ENCODE data around the gene TMEM150B.

Gene TMEM150B

GRCh38 chr19:55322204-55322885 is 2.8 kb downstream of the TMEM150B start:
- no peaks in the 10 kb centered on the region for H3K4me1 ChIP-seq (ENCODE audit: control insufficient read depth, low read depth, low read length)
- H3K27ac ChIP-seq (ENCODE audit: low read length), result no peak overlapping the region
- H3K4me3 ChIP-seq (ENCODE audit: low read length), result no peak overlapping the region
- no peaks in the 10 kb centered on the region for H3K9me3 ChIP-seq (ENCODE audit: control insufficient read depth, low read depth, low read length)
- no peak overlapping the region for H3K9ac ChIP-seq (ENCODE audit: low read length)
- H3K36me3 ChIP-seq (ENCODE audit: control insufficient read depth, low read depth, low read length), result no peaks in the 10 kb centered on the region
- no peaks in the 10 kb centered on the region for H3K27me3 ChIP-seq (ENCODE audit: control insufficient read depth, insufficient read depth, low read length)

- H3K27me3 ChIP-seq (ENCODE audit: control insufficient read depth, insufficient read depth, low read length), result no peaks in the 10 kb centered on the region
- no peak overlapping the region for H3K27ac ChIP-seq (ENCODE audit: low read length)
- no peak overlapping the region for H3K4me3 ChIP-seq (ENCODE audit: low read length)
- no peak overlapping the region for H3K9ac ChIP-seq (ENCODE audit: low read length)
- H3K36me3 ChIP-seq (ENCODE audit: control insufficient read depth, low read depth, low read length), result no peaks in the 10 kb centered on the region
- H3K4me1 ChIP-seq (ENCODE audit: control insufficient read depth, low read depth, low read length), result no peaks in the 10 kb centered on the region
- H3K9me3 ChIP-seq (ENCODE audit: control insufficient read depth, low read depth, low read length), result no peaks in the 10 kb centered on the region
Measured at GRCh38 chr19:55321466-55322137, 3.5 kb downstream of the TMEM150B start.

GRCh38 chr19:55320844-55321419 is 4.2 kb downstream of the TMEM150B start:
- no peak overlapping the region for H3K27ac ChIP-seq (ENCODE audit: low read length)
- no peak overlapping the region for H3K4me3 ChIP-seq (ENCODE audit: low read length)
- no peaks in the 10 kb centered on the region for H3K36me3 ChIP-seq (ENCODE audit: control insufficient read depth, low read depth, low read length)
- no peaks in the 10 kb centered on the region for H3K9me3 ChIP-seq (ENCODE audit: control insufficient read depth, low read depth, low read length)
- no peaks in the 10 kb centered on the region for H3K4me1 ChIP-seq (ENCODE audit: control insufficient read depth, low read depth, low read length)
- no peak overlapping the region for H3K9ac ChIP-seq (ENCODE audit: low read length)
- H3K27me3 ChIP-seq (ENCODE audit: control insufficient read depth, insufficient read depth, low read length), result no peaks in the 10 kb centered on the region

- Histone ChIP-seq H3K9ac (ENCODE audit: low read length) (peak overlapping the region; percentile 9), H3K27ac (ENCODE audit: low read length) (no peak overlapping the region), H3K4me1 (ENCODE audit: control insufficient read depth, low read depth, low read length) (no peaks in the 10 kb centered on the region), H3K36me3 (ENCODE audit: control insufficient read depth, low read depth, low read length) (no peaks in the 10 kb centered on the region), H3K4me3 (ENCODE audit: low read length) (peak overlapping the region; percentile 51), H3K27me3 (ENCODE audit: control insufficient read depth, insufficient read depth, low read length) (no peaks in the 10 kb centered on the region), H3K9me3 (ENCODE audit: control insufficient read depth, low read depth, low read length) (no peaks in the 10 kb centered on the region)
Measured at GRCh38 chr19:55319785-55320184, 5.4 kb downstream of the TMEM150B start.

- Histone ChIP-seq H3K27ac (ENCODE audit: low read length) (no peak overlapping the region), H3K4me3 (ENCODE audit: low read length) (no peak overlapping the region), H3K36me3 (ENCODE audit: control insufficient read depth, low read depth, low read length) (no peaks in the 10 kb centered on the region), H3K9me3 (ENCODE audit: control insufficient read depth, low read depth, low read length) (no peaks in the 10 kb centered on the region), H3K9ac (ENCODE audit: low read length) (no peak overlapping the region), H3K27me3 (ENCODE audit: control insufficient read depth, insufficient read depth, low read length) (no peaks in the 10 kb centered on the region), H3K4me1 (ENCODE audit: control insufficient read depth, low read depth, low read length) (no peaks in the 10 kb centered on the region)
Measured at GRCh38 chr19:55316646-55317045, 8.5 kb downstream of the TMEM150B start.

- Histone ChIP-seq H3K4me1 (ENCODE audit: control insufficient read depth, low read depth, low read length) (no peaks in the 10 kb centered on the region), H3K9me3 (ENCODE audit: control insufficient read depth, low read depth, low read length) (no peaks in the 10 kb centered on the region), H3K4me3 (ENCODE audit: low read length) (no peak overlapping the region), H3K27ac (ENCODE audit: low read length) (no peak overlapping the region), H3K27me3 (ENCODE audit: control insufficient read depth, insufficient read depth, low read length) (no peaks in the 10 kb centered on the region), H3K36me3 (ENCODE audit: control insufficient read depth, low read depth, low read length) (no peaks in the 10 kb centered on the region), H3K9ac (ENCODE audit: low read length) (no peak overlapping the region)
Measured at GRCh38 chr19:55315956-55316525, 9.1 kb downstream of the TMEM150B start.

GRCh38 chr19:55314396-55314795 is 10.7 kb downstream of the TMEM150B start:
- no peak overlapping the region for H3K27ac ChIP-seq (ENCODE audit: low read length)
- no peak overlapping the region for H3K9ac ChIP-seq (ENCODE audit: low read length)
- no peak overlapping the region for H3K4me3 ChIP-seq (ENCODE audit: low read length)
- H3K27me3 ChIP-seq (ENCODE audit: control insufficient read depth, insufficient read depth, low read length), result no peaks in the 10 kb centered on the region
- no peaks in the 10 kb centered on the region for H3K9me3 ChIP-seq (ENCODE audit: control insufficient read depth, low read depth, low read length)
- no peaks in the 10 kb centered on the region for H3K4me1 ChIP-seq (ENCODE audit: control insufficient read depth, low read depth, low read length)
- H3K36me3 ChIP-seq (ENCODE audit: control insufficient read depth, low read depth, low read length), result peaks cover 5% of the 10 kb centered on the region

GRCh38 chr19:55312621-55313512 is 12.3 kb downstream of the TMEM150B start:
- Histone ChIP-seq H3K27ac (ENCODE audit: low read length) (no peak overlapping the region), H3K9me3 (ENCODE audit: control insufficient read depth, low read depth, low read length) (no peaks in the 10 kb centered on the region), H3K36me3 (ENCODE audit: control insufficient read depth, low read depth, low read length) (peaks cover 13% of the 10 kb centered on the region), H3K4me3 (ENCODE audit: low read length) (no peak overlapping the region), H3K4me1 (ENCODE audit: control insufficient read depth, low read depth, low read length) (no peaks in the 10 kb centered on the region), H3K9ac (ENCODE audit: low read length) (no peak overlapping the region), H3K27me3 (ENCODE audit: control insufficient read depth, insufficient read depth, low read length) (no peaks in the 10 kb centered on the region)

- no peaks in the 10 kb centered on the region for H3K4me1 ChIP-seq (ENCODE audit: control insufficient read depth, low read depth, low read length)
- no peak overlapping the region for H3K9ac ChIP-seq (ENCODE audit: low read length)
- no peaks in the 10 kb centered on the region for H3K9me3 ChIP-seq (ENCODE audit: control insufficient read depth, low read depth, low read length)
- no peaks in the 10 kb centered on the region for H3K27me3 ChIP-seq (ENCODE audit: control insufficient read depth, insufficient read depth, low read length)
- H3K36me3 ChIP-seq (ENCODE audit: control insufficient read depth, low read depth, low read length), result peaks cover 15% of the 10 kb centered on the region
- H3K27ac ChIP-seq (ENCODE audit: low read length), result no peak overlapping the region
- no peak overlapping the region for H3K4me3 ChIP-seq (ENCODE audit: low read length)
Measured at GRCh38 chr19:55311797-55312196, 13.3 kb downstream of the TMEM150B start.

GRCh38 chr19:55311397-55311796 is 13.7 kb downstream of the TMEM150B start:
- H3K9me3 ChIP-seq (ENCODE audit: control insufficient read depth, low read depth, low read length), result no peaks in the 10 kb centered on the region
- H3K4me1 ChIP-seq (ENCODE audit: control insufficient read depth, low read depth, low read length), result no peaks in the 10 kb centered on the region
- H3K27me3 ChIP-seq (ENCODE audit: control insufficient read depth, insufficient read depth, low read length), result no peaks in the 10 kb centered on the region
- no peak overlapping the region for H3K27ac ChIP-seq (ENCODE audit: low read length)
- no peak overlapping the region for H3K9ac ChIP-seq (ENCODE audit: low read length)
- H3K36me3 ChIP-seq (ENCODE audit: control insufficient read depth, low read depth, low read length), result peaks cover 19% of the 10 kb centered on the region
- H3K4me3 ChIP-seq (ENCODE audit: low read length), result no peak overlapping the region

- H3K4me1 ChIP-seq (ENCODE audit: control insufficient read depth, low read depth, low read length), result no peaks in the 10 kb centered on the region
- no peak overlapping the region for H3K9ac ChIP-seq (ENCODE audit: low read length)
- peaks cover 22% of the 10 kb centered on the region for H3K36me3 ChIP-seq (ENCODE audit: control insufficient read depth, low read depth, low read length)
- H3K9me3 ChIP-seq (ENCODE audit: control insufficient read depth, low read depth, low read length), result no peaks in the 10 kb centered on the region
- no peaks in the 10 kb centered on the region for H3K27me3 ChIP-seq (ENCODE audit: control insufficient read depth, insufficient read depth, low read length)
- no peak overlapping the region for H3K4me3 ChIP-seq (ENCODE audit: low read length)
- no peak overlapping the region for H3K27ac ChIP-seq (ENCODE audit: low read length)
Measured at GRCh38 chr19:55310498-55310897, 14.6 kb downstream of the TMEM150B start.
